Measurements from ENCODE around the gene PAK1.

DNA sequence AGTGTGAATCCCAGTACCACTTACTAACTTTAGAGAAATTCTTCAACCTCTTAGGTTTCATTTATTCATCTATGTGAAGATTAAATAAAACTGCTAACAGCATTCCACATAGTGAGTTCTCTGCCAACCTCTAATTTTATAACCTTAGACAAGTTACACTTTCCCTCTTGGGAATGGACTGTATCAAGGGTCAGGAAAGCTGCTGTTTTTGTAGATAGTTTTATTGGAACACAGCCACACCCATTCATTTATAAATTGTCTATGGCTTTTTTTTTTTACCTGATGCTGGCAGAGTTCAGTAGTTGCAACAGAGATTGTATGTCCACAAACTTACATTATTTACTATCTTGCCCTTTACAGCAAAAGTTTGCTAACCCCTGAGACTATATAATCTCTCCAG, 81.1 kb downstream of the PAK1 start:
- TF ChIP-seq, protein P1, sequence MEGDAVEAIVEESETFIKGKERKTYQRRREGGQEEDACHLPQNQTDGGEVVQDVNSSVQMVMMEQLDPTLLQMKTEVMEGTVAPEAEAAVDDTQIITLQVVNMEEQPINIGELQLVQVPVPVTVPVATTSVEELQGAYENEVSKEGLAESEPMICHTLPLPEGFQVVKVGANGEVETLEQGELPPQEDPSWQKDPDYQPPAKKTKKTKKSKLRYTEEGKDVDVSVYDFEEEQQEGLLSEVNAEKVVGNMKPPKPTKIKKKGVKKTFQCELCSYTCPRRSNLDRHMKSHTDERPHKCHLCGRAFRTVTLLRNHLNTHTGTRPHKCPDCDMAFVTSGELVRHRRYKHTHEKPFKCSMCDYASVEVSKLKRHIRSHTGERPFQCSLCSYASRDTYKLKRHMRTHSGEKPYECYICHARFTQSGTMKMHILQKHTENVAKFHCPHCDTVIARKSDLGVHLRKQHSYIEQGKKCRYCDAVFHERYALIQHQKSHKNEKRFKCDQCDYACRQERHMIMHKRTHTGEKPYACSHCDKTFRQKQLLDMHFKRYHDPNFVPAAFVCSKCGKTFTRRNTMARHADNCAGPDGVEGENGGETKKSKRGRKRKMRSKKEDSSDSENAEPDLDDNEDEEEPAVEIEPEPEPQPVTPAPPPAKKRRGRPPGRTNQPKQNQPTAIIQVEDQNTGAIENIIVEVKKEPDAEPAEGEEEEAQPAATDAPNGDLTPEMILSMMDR (IDR thresholded peaks at IDR 0.05), result no peak
- no peak for TF ChIP-seq ZFX (IDR thresholded peaks at IDR 0.05; ENCODE audit: borderline replicate concordance)
